ENCODE results near the gene USP48.

DNA sequence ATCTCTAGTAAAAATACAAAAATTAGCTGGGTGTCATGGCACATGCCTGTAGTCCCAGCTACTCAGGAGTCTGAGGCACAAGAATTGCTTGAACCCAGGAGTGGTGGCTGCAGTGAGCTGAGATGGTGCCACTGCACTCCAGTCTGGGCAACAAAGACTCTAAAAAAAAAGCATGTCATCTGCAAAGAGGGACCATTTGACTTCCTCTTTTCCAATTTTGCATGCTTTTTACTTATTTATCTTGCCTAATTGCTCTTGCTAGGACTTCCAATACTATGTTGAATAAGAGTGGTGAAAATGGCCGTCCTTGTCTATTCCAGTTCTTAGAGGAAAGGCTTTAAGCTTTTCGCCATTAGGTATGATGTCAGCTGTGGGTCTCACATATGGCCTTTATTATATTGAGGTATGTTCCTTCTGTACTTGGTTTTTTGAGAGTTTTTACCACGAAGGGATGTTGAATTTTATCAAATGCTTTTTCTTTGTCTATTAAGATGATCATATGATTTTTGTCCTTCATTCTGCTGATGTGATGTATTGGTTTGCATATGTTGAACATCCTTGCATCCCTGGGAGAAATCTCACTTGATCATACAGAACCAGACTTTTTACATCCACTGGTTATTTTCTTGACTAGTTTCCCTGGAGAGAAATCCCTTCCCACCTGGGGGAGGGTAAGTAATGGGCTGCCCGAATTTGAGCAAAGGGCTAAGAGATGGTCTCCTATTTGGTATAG lies 96.8 kb downstream of the USP48 start:
- TF ChIP-seq POLR2AphosphoS5 (IDR thresholded peaks at IDR 0.05; ENCODE audit: insufficient read depth in 1 of 2, low read depth in 1 of 2) = no peak
- TF ChIP-seq, protein P1, sequence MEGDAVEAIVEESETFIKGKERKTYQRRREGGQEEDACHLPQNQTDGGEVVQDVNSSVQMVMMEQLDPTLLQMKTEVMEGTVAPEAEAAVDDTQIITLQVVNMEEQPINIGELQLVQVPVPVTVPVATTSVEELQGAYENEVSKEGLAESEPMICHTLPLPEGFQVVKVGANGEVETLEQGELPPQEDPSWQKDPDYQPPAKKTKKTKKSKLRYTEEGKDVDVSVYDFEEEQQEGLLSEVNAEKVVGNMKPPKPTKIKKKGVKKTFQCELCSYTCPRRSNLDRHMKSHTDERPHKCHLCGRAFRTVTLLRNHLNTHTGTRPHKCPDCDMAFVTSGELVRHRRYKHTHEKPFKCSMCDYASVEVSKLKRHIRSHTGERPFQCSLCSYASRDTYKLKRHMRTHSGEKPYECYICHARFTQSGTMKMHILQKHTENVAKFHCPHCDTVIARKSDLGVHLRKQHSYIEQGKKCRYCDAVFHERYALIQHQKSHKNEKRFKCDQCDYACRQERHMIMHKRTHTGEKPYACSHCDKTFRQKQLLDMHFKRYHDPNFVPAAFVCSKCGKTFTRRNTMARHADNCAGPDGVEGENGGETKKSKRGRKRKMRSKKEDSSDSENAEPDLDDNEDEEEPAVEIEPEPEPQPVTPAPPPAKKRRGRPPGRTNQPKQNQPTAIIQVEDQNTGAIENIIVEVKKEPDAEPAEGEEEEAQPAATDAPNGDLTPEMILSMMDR (IDR thresholded peaks at IDR 0.05) = no peak

All from vagina (tissue), 2 donors.